Skeletal muscle satellite cell (primary cell): Measurements from ENCODE around the gene RAB41.
"Not testable (repeated sequence)": the region's sequence is repeated elsewhere in the genome, so short reads cannot be mapped to it uniquely, and the experiment has no call there.

ENCODE experiments used
- H3K27me3 ChIP-seq: 2 replicates; pipeline ENCODE4 v1.7.0; 2013; ENCODE audit warnings: low read length; ENCODE audit not compliant: control insufficient read depth, insufficient read depth
- H3K36me3 ChIP-seq: 2 replicates; pipeline ENCODE4 v1.7.0; 2013; ENCODE audit warnings: mild to moderate bottlenecking, control low read depth, low read length; ENCODE audit not compliant: insufficient read depth
- H3K4me1 ChIP-seq: 2 replicates; pipeline ENCODE4 v1.7.0; 2013; ENCODE audit warnings: low read length; ENCODE audit not compliant: control insufficient read depth, insufficient read depth
- H3K4me2 ChIP-seq: 2 replicates; pipeline ENCODE4 v1.7.0; 2013; ENCODE audit warnings: mild to moderate bottlenecking, low read length
- H3K4me3 ChIP-seq: 2 replicates; pipeline ENCODE4 v1.7.0; 2013; ENCODE audit warnings: low read length
- H3K9ac ChIP-seq: 2 replicates; pipeline ENCODE4 v1.7.0; 2013; ENCODE audit warnings: mild to moderate bottlenecking, low read depth, low read length, moderate library complexity
- H3K9me3 ChIP-seq: replicated peaks from 2 replicates; pipeline ENCODE4 v1.7.0; 2013; ENCODE audit warnings: mild to moderate bottlenecking, control low read depth, low read length

The RAB41 gene

GRCh38 chrX:70257423-70258288 lies 24.3 kb upstream of the RAB41 start:
- Histone ChIP-seq H3K9ac (no peak overlapping the region), H3K36me3 (no peaks in the 10 kb centered on the region), H3K4me2 (no peak overlapping the region), H3K27me3 (peaks cover 3% of the 10 kb centered on the region), H3K4me1 (no peaks in the 10 kb centered on the region), H3K4me3 (no peak overlapping the region), H3K9me3 (no peaks in the 10 kb centered on the region)

GRCh38 chrX:70260104-70260503 lies 21.9 kb upstream of the RAB41 start, which contains the start of gene P2RY4:
Gene P2RY4, minus strand, starts transcription at chrX:70260204. Its CDS starts 580 bp downstream, at chrX:70259624.
- H3K9ac ChIP-seq, result no peak within 1 kb of the TSS
- no peak within 1 kb of the TSS for H3K4me3 ChIP-seq
- H3K4me1 ChIP-seq, result no peaks in the 10 kb centered on the region
- no peak within 1 kb of the TSS for H3K4me2 ChIP-seq
- H3K9me3 ChIP-seq, result no peaks in the 10 kb centered on the region
- peaks cover 9% of the 10 kb centered on the region for H3K27me3 ChIP-seq
- no peaks in the 10 kb centered on the region for H3K36me3 ChIP-seq

- H3K4me2 ChIP-seq, result no peak overlapping the region
- H3K9ac ChIP-seq, result no peak overlapping the region
- H3K9me3 ChIP-seq, result no peaks in the 10 kb centered on the region
- H3K4me1 ChIP-seq, result no peaks in the 10 kb centered on the region
- H3K27me3 ChIP-seq, result peaks cover 6% of the 10 kb centered on the region
- no peaks in the 10 kb centered on the region for H3K36me3 ChIP-seq
- no peak overlapping the region for H3K4me3 ChIP-seq
These were observed 18.9 kb upstream of the RAB41 start for GRCh38 chrX:70262952-70263567.

GRCh38 chrX:70264784-70265183 lies 17.2 kb upstream of the RAB41 start:
- Histone ChIP-seq H3K4me2 (no peak overlapping the region), H3K36me3 (no peaks in the 10 kb centered on the region), H3K4me1 (no peaks in the 10 kb centered on the region), H3K27me3 (peaks cover 6% of the 10 kb centered on the region), H3K9ac (no peak overlapping the region), H3K9me3 (no peaks in the 10 kb centered on the region), H3K4me3 (no peak overlapping the region)

- Histone ChIP-seq H3K27me3 (peaks cover 10% of the 10 kb centered on the region), H3K4me3 (no peak within 1 kb of the TSS), H3K9me3 (no peaks in the 10 kb centered on the region), H3K9ac (no peak within 1 kb of the TSS), H3K4me1 (no peaks in the 10 kb centered on the region), H3K4me2 (no peak within 1 kb of the TSS), H3K36me3 (no peaks in the 10 kb centered on the region)
These were observed 13.9 kb upstream of the RAB41 start, which contains the start of gene ARR3 for GRCh38 chrX:70268034-70268433. Gene ARR3, plus strand, starts transcription at chrX:70268334. Its CDS starts 1,052 bp downstream, at chrX:70269386.

GRCh38 chrX:70274029-70274428 lies 7.9 kb upstream of the RAB41 start:
- not testable (repeated sequence) for H3K9ac ChIP-seq, H3K27me3 ChIP-seq, H3K9me3 ChIP-seq, H3K4me1 ChIP-seq, H3K4me2 ChIP-seq, H3K4me3 ChIP-seq, H3K36me3 ChIP-seq

GRCh38 chrX:70279081-70279480 lies 2.9 kb upstream of the RAB41 start:
- Histone ChIP-seq H3K36me3 (no peaks in the 10 kb centered on the region), H3K4me2 (no peak overlapping the region), H3K27me3 (no peaks in the 10 kb centered on the region), H3K4me1 (no peaks in the 10 kb centered on the region), H3K4me3 (no peak overlapping the region), H3K9me3 (no peaks in the 10 kb centered on the region), H3K9ac (no peak overlapping the region)

- H3K4me3 ChIP-seq, result no peak overlapping the region
- H3K9ac ChIP-seq, result no peak overlapping the region
- H3K4me2 ChIP-seq, result no peak overlapping the region
- H3K4me1 ChIP-seq, result no peaks in the 10 kb centered on the region
- H3K36me3 ChIP-seq, result no peaks in the 10 kb centered on the region
- no peaks in the 10 kb centered on the region for H3K9me3 ChIP-seq
- H3K27me3 ChIP-seq, result no peaks in the 10 kb centered on the region
These were observed 1.4 kb upstream of the RAB41 start for GRCh38 chrX:70280573-70280972.

- peak overlapping the region; percentile 84 for H3K4me2 ChIP-seq
- no peaks in the 10 kb centered on the region for H3K27me3 ChIP-seq
- H3K4me3 ChIP-seq, result peak overlapping the region; percentile 76
- no peaks in the 10 kb centered on the region for H3K9me3 ChIP-seq
- H3K4me1 ChIP-seq, result peaks cover 11% of the 10 kb centered on the region
- peak overlapping the region; percentile 87 for H3K9ac ChIP-seq
- peaks cover 4% of the 10 kb centered on the region for H3K36me3 ChIP-seq
These were observed 7.3 kb downstream of the RAB41 start for GRCh38 chrX:70289168-70289792.

GRCh38 chrX:70289793-70290770 lies 8.1 kb downstream of the RAB41 start, which contains the start of the genes KIF4A and PDZD11:
Gene KIF4A, plus strand, starts transcription at chrX:70290104. Its CDS starts 355 bp downstream, at chrX:70290459.
Gene PDZD11, minus strand, starts transcription at chrX:70289927. Its CDS starts 586 bp downstream, at chrX:70289341.
- no peaks in the 10 kb centered on the region for H3K9me3 ChIP-seq
- no peaks in the 10 kb centered on the region for H3K27me3 ChIP-seq
- H3K4me1 ChIP-seq, result peaks cover 11% of the 10 kb centered on the region

More at GRCh38 chrX:70289793-70290770, 8.1 kb downstream of the RAB41 start, which contains the start of the genes KIF4A and PDZD11:
- Histone ChIP-seq H3K4me3 (peak within 1 kb of the TSS; percentile 76), H3K36me3 (peaks cover 4% of the 10 kb centered on the region), H3K4me2 (peak within 1 kb of the TSS; percentile 84), H3K9ac (peak within 1 kb of the TSS; percentile 87)
